Trophoblast cell (in vitro differentiated cells and primary cell): ENCODE results near the gene MIOX.

Source experiments
- DNase-seq, 2 donors: peaks; one replicate each; pipeline ENCODE4 v3.0.0-alpha.2; 2016
- H2AFZ ChIP-seq: 2 replicates; pipeline ENCODE4 v1.6.1; 2013; ENCODE audit warnings: low read length, moderate library complexity, mild to moderate bottlenecking; ENCODE audit not compliant: insufficient read depth, poor library complexity
- H2AK5ac ChIP-seq: 2 replicates; pipeline ENCODE4 v1.6.1; 2013; ENCODE audit warnings: mild to moderate bottlenecking, low read length
- H2BK120ac ChIP-seq: 2 replicates; pipeline ENCODE4 v1.6.1; 2013; ENCODE audit warnings: low read length, mild to moderate bottlenecking, moderate library complexity; ENCODE audit not compliant: insufficient read depth, poor library complexity
- H2BK12ac ChIP-seq: 2 replicates; pipeline ENCODE4 v1.6.1; 2013; ENCODE audit warnings: mild to moderate bottlenecking, low read length, moderate library complexity
- H2BK5ac ChIP-seq: 2 replicates; pipeline ENCODE4 v1.6.1; 2013; ENCODE audit warnings: low read length, low read depth, moderate library complexity, mild to moderate bottlenecking; ENCODE audit not compliant: poor library complexity
- H3K14ac ChIP-seq: 2 replicates; pipeline ENCODE4 v1.6.1; 2013; ENCODE audit warnings: mild to moderate bottlenecking, low read length
- H3K18ac ChIP-seq: 2 replicates; pipeline ENCODE4 v1.6.1; 2013; ENCODE audit warnings: mild to moderate bottlenecking, low read length
- H3K23ac ChIP-seq: 2 replicates; pipeline ENCODE4 v1.6.1; 2013; ENCODE audit warnings: low read length
- H3K27ac ChIP-seq: 2 replicates; pipeline ENCODE4 v1.5.1; 2013; ENCODE audit warnings: low read depth, mild to moderate bottlenecking, inconsistent platforms, low read length, moderate library complexity
- H3K27me3 ChIP-seq: 2 replicates; pipeline ENCODE4 v1.6.1; 2013; ENCODE audit warnings: inconsistent platforms, mild to moderate bottlenecking, low read length, moderate library complexity; ENCODE audit not compliant: insufficient read depth
- H3K36me3 ChIP-seq, 2 experiments: 1 replicate in 1 of 2; 2 replicates in 1 of 2; pipeline ENCODE4 v1.6.1; 2013; ENCODE audit warnings: low read length in 2 of 2, mild to moderate bottlenecking in 2 of 2, moderate library complexity in 1 of 2; ENCODE audit not compliant: insufficient read depth in 2 of 2, control insufficient read depth in 1 of 2
- H3K4ac ChIP-seq: 2 replicates; pipeline ENCODE4 v1.6.1; 2013; ENCODE audit warnings: low read depth, mild to moderate bottlenecking, low read length, moderate library complexity
- H3K4me1 ChIP-seq, 2 experiments: 1 replicate in 1 of 2; 2 replicates in 1 of 2; pipeline ENCODE4 v1.6.1; 2013; ENCODE audit warnings: low read length in 2 of 2, mild to moderate bottlenecking in 2 of 2, moderate library complexity in 1 of 2; ENCODE audit not compliant: insufficient read depth in 2 of 2, control insufficient read depth in 1 of 2
- H3K4me2 ChIP-seq: 2 replicates; pipeline ENCODE4 v1.6.1; 2013; ENCODE audit warnings: inconsistent platforms, mild to moderate bottlenecking, low read length, moderate library complexity
- H3K4me3 ChIP-seq: 2 replicates; pipeline ENCODE4 v1.5.1; 2013; ENCODE audit warnings: mild to moderate bottlenecking, low read depth, low read length, inconsistent platforms
- H3K79me1 ChIP-seq: one replicate; pipeline ENCODE4 v1.6.1; 2013; ENCODE audit warnings: low read length
- H3K79me2 ChIP-seq: 2 replicates; pipeline ENCODE4 v1.6.1; 2013; ENCODE audit warnings: low read length, mild to moderate bottlenecking; ENCODE audit not compliant: control insufficient read depth, insufficient read depth, poor library complexity
- H3K9ac ChIP-seq: 2 replicates; pipeline ENCODE4 v1.6.1; 2013; ENCODE audit warnings: mild to moderate bottlenecking, low read length
- H3K9me3 ChIP-seq: 2 replicates; pipeline ENCODE4 v1.6.1; 2013; ENCODE audit warnings: low read depth, mild to moderate bottlenecking, control low read depth, inconsistent platforms, low read length; ENCODE audit not compliant: insufficient read depth
- H4K12ac ChIP-seq: 2 replicates; pipeline ENCODE4 v1.6.1; 2013; ENCODE audit warnings: low read depth, mild to moderate bottlenecking, low read length, moderate library complexity
- H4K8ac ChIP-seq: 2 replicates; pipeline ENCODE4 v1.6.1; 2013; ENCODE audit warnings: low read depth, mild to moderate bottlenecking, low read length, moderate library complexity
- H4K91ac ChIP-seq: one replicate; pipeline ENCODE4 v1.6.1; 2013; ENCODE audit warnings: low read depth, mild to moderate bottlenecking, low read length, moderate library complexity
- WGBS: extraction: QIAGEN DNeasy Blood & Tissue Kit; methylation state at CpG from one replicate; pipeline ENCODE4 v1.1.7; 2013; ENCODE audit warnings: missing lambda C conversion rate; ENCODE audit not compliant: insufficient read length, insufficient coverage; ENCODE audit errors: extremely low coverage; 5-methylcytosine and 5-hydroxymethylcytosine counted together

MIOX gene

GRCh38 chr22:50471197-50471847 lies 15.3 kb upstream of the MIOX start:
- no peak overlapping the region for H3K23ac ChIP-seq
- no peak overlapping the region for H2AFZ ChIP-seq
- H4K12ac ChIP-seq: no peak overlapping the region
- H3K4me3 ChIP-seq: no peak overlapping the region
- peak overlapping the region; percentile 27 for H3K18ac ChIP-seq
- no peak overlapping the region for H2BK5ac ChIP-seq
- H4K91ac ChIP-seq: no peak overlapping the region
- no peak overlapping the region for H3K4me2 ChIP-seq
- H3K36me3 ChIP-seq: peaks cover 21 to 22% of the 10 kb centered on the region in 2 experiments
- no peak overlapping the region for H3K27ac ChIP-seq
- no peaks in the 10 kb centered on the region for H3K9me3 ChIP-seq
- H3K9ac ChIP-seq: no peak overlapping the region
- WGBS: no CpG with 5 or more reads among the region's 21 CpGs
- no peak overlapping the region for H3K14ac ChIP-seq
- no peaks in the 10 kb centered on the region for H3K27me3 ChIP-seq
- no peak overlapping the region for H4K8ac ChIP-seq
- H3K79me2 ChIP-seq: peaks cover 24% of the 10 kb centered on the region
- no peak overlapping the region for H2BK120ac ChIP-seq
- peaks cover 6% of the 10 kb centered on the region for H3K79me1 ChIP-seq
- H2BK12ac ChIP-seq: no peak overlapping the region
- H2AK5ac ChIP-seq: no peak overlapping the region
- no peak for DNase-seq
- peak overlapping the region; percentile 27 for H3K4ac ChIP-seq
- H3K4me1 ChIP-seq: peaks cover 24 to 36% of the 10 kb centered on the region in 2 experiments

- H2AFZ ChIP-seq: no peak overlapping the region
- DNase-seq: peak; percentile 97
- H3K4ac ChIP-seq: no peak overlapping the region
- WGBS: no CpG with 5 or more reads among the region's 5 CpGs
- H3K27ac ChIP-seq: no peak overlapping the region
- no peaks in the 10 kb centered on the region for H3K9me3 ChIP-seq
- no peak overlapping the region for H4K91ac ChIP-seq
- no peak overlapping the region for H2BK12ac ChIP-seq
- H2BK5ac ChIP-seq: no peak overlapping the region
- H3K14ac ChIP-seq: no peak overlapping the region
- H3K4me2 ChIP-seq: no peak overlapping the region
- peaks cover 24% of the 10 kb centered on the region for H3K79me2 ChIP-seq
- H2BK120ac ChIP-seq: no peak overlapping the region
- H3K23ac ChIP-seq: no peak overlapping the region
- H4K12ac ChIP-seq: no peak overlapping the region
- H3K27me3 ChIP-seq: no peaks in the 10 kb centered on the region
- no peak overlapping the region for H4K8ac ChIP-seq
- no peak overlapping the region for H3K4me3 ChIP-seq
- peaks cover 6% of the 10 kb centered on the region for H3K79me1 ChIP-seq
- H3K4me1 ChIP-seq: peaks cover 27 to 36% of the 10 kb centered on the region in 2 experiments
- no peak overlapping the region for H3K18ac ChIP-seq
- peaks cover 15 to 16% of the 10 kb centered on the region in 2 experiments for H3K36me3 ChIP-seq
- H2AK5ac ChIP-seq: no peak overlapping the region
- no peak overlapping the region for H3K9ac ChIP-seq
Observed at GRCh38 chr22:50471962-50472361, 14.7 kb upstream of the MIOX start.

GRCh38 chr22:50473088-50473487 lies 13.6 kb upstream of the MIOX start:
- Histone ChIP-seq H2AFZ (no peak overlapping the region), H3K9me3 (no peaks in the 10 kb centered on the region), H4K8ac (no peak overlapping the region), H3K9ac (no peak overlapping the region), H3K27ac (no peak overlapping the region), H3K36me3 (peaks cover 5 to 6% of the 10 kb centered on the region in 2 experiments), H4K12ac (no peak overlapping the region), H2BK120ac (no peak overlapping the region), H2BK5ac (no peak overlapping the region), H4K91ac (no peak overlapping the region), H3K4me1 (peaks cover 28 to 36% of the 10 kb centered on the region in 2 experiments), H3K4ac (peak overlapping the region; percentile 63), H3K79me2 (peaks cover 24% of the 10 kb centered on the region), H3K14ac (no peak overlapping the region), H3K18ac (peak overlapping the region; percentile 24), H3K4me3 (no peak overlapping the region), H3K27me3 (no peaks in the 10 kb centered on the region), H2BK12ac (no peak overlapping the region), H3K4me2 (no peak overlapping the region), H3K23ac (no peak overlapping the region), H3K79me1 (peaks cover 6% of the 10 kb centered on the region), H2AK5ac (no peak overlapping the region)
- WGBS: no CpG with 5 or more reads among the region's 6 CpGs
- DNase-seq: peak in 1 of 2 donors; percentile 67

- H3K27me3 ChIP-seq: no peaks in the 10 kb centered on the region
- no peak overlapping the region for H2BK5ac ChIP-seq
- H3K79me1 ChIP-seq: peaks cover 6% of the 10 kb centered on the region
- peak overlapping the region; percentile 63 for H3K4ac ChIP-seq
- peaks cover 24% of the 10 kb centered on the region for H3K79me2 ChIP-seq
- peak overlapping the region; percentile 80 for H3K4me2 ChIP-seq
- no peak overlapping the region for H2AFZ ChIP-seq
- peak in 1 of 2 donors; percentile 59 for DNase-seq
- H2BK120ac ChIP-seq: no peak overlapping the region
- H3K4me3 ChIP-seq: peak overlapping the region; percentile 89
- H3K36me3 ChIP-seq: peaks cover 3 to 4% of the 10 kb centered on the region in 2 experiments
- H3K4me1 ChIP-seq: peaks cover 28 to 36% of the 10 kb centered on the region in 2 experiments
- no peak overlapping the region for H3K27ac ChIP-seq
- H4K8ac ChIP-seq: no peak overlapping the region
- peak overlapping the region; percentile 55 for H3K9ac ChIP-seq
- H3K14ac ChIP-seq: no peak overlapping the region
- H2AK5ac ChIP-seq: no peak overlapping the region
- no peak overlapping the region for H3K23ac ChIP-seq
- peak overlapping the region; percentile 21 for H3K18ac ChIP-seq
- H3K9me3 ChIP-seq: no peaks in the 10 kb centered on the region
- no peak overlapping the region for H2BK12ac ChIP-seq
- no peak overlapping the region for H4K12ac ChIP-seq
- no CpG with 5 or more reads among the region's 62 CpGs for WGBS
- no peak overlapping the region for H4K91ac ChIP-seq
Observed at GRCh38 chr22:50473855-50474671, 12.6 kb upstream of the MIOX start.
